LNCaP clone FGC (cell line): ENCODE results near the gene PACRG.

Experiments used
- DNase-seq: peaks from one replicate; pipeline ENCODE4 v3.0.0-alpha.2; 2011; ENCODE audit warnings: low read depth
- H3K4me3 ChIP-seq: 2 replicates; pipeline ENCODE4 v1.5.1; 2011; ENCODE audit warnings: mild to moderate bottlenecking, low read depth, low read length, control low read depth
- TF ChIP-seq, protein P1 (sequence below): IDR thresholded peaks from 2 replicates; pipeline ENCODE4 v1.5.1; 2012; ENCODE audit warnings: mild to moderate bottlenecking; ENCODE audit not compliant: control insufficient read depth, insufficient read depth; ENCODE audit errors: extremely low read depth

PACRG gene

DNA sequence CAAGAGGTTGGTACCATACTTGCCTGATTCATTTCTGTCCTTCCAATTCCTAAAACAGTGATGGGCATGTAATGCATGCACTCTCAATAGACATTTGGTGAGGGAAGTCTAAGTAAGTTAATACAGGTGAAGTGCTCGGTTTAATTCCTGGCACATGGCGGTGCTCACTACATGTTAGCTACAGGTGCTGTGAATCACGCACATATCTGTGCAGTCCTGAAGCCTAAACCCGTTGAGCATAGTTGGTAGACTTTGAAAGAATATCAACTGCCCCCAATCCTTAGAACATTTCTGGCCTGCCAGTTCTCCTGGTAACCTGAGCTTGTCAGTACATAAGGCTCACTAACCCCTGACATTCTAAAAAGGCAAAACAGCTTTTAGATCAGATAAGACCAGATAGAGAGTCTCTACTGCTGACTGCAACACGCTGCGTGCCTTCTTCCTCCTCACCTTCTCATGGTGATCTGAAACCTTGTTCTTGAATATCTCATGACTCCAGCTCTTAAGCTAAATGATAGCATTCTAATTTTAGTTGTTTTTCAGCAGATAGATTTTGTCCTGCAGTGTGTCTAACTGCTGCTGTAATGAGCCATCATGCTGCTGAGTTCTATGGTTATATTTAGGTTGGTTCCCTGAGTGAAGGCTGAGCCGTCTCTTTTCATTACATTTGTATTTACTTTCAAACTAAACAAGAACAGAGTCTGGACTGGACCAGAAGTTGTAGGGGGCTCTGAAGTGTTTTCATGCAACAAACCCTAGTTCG is 358.3 kb downstream of the PACRG start:
- DNase-seq = no peak
- H3K4me3 ChIP-seq = no peak overlapping the region
- TF ChIP-seq, protein P1, sequence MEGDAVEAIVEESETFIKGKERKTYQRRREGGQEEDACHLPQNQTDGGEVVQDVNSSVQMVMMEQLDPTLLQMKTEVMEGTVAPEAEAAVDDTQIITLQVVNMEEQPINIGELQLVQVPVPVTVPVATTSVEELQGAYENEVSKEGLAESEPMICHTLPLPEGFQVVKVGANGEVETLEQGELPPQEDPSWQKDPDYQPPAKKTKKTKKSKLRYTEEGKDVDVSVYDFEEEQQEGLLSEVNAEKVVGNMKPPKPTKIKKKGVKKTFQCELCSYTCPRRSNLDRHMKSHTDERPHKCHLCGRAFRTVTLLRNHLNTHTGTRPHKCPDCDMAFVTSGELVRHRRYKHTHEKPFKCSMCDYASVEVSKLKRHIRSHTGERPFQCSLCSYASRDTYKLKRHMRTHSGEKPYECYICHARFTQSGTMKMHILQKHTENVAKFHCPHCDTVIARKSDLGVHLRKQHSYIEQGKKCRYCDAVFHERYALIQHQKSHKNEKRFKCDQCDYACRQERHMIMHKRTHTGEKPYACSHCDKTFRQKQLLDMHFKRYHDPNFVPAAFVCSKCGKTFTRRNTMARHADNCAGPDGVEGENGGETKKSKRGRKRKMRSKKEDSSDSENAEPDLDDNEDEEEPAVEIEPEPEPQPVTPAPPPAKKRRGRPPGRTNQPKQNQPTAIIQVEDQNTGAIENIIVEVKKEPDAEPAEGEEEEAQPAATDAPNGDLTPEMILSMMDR = no peak

DNA sequence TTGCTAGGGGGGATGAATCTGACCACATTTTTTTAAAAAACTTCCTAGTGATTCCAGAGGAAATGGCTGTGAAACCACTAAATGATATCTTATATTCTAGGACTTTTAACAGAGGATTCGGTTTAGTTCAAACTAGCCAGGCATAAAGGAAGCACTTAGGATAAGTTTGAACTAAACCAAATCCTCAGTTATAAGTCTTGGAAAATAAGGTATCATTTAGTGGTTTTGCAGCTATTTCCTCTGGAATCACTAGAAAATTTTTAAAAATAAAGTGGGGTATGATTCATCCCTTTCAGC is 358.8 kb downstream of the PACRG start:
- no peak overlapping the region for H3K4me3 ChIP-seq
- DNase-seq = no peak
- TF ChIP-seq, protein P1 = no peak

DNA sequence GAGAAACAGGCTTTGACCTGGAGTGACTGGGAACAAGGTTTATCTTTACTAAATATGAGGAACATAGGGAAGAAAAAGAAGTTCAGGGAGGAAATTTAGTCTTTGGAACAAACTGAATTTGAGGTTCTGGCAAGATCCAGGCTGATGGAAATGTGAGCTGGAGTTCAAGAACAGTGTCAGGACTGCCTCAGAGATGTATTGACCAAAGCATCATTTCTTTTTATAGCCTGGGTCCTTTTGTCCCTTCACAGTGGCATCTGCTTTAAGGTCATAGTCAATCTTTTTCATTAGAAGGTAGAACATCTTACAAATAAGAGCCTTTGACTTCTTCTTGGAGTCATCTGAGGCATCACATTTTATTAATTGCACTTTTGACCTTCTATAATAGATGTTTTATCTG is 360.2 kb downstream of the PACRG start:
- TF ChIP-seq, protein P1 = no peak
- no peak for DNase-seq
- H3K4me3 ChIP-seq = no peak overlapping the region

DNA sequence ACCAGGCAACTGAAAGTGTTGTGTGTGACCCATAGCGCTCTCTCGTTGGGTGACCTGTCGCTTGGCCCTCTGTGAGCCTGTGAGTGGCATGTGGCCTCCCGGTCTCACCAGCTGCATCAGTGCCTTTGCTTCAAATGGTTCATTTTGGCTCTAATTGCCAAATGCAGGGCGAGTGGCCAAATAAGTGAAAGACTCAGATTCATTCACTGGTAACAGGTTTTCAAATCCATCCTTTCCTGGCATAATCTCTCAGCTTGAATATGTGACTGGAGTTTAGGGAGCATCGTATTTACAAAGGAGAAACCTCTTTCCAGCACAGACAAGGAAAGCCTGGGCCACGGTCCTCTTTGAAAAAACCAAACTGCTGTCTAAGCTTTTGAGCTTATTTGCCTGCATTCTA is 365.1 kb downstream of the PACRG start:
- no peak for DNase-seq
- no peak overlapping the region for H3K4me3 ChIP-seq
- TF ChIP-seq, protein P1 = no peak

DNA sequence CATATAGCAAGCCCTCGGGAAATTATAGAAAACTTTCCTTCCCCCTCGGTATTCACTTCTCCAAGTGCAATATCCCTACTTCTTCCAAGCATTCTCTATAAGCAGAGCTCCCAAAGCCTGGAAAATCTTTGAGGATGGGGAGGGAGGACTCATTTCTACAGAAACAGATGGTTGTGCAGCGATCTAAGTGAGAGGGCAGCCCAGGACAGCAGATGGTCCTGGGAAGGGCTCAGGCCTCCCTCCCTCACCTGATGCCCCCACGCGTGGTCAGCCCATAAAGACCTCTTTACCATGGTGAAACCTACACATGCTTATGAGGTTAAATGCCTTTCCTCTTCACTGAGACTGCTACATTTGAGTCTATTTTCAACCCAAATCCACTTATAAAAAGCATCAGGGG is 367.1 kb downstream of the PACRG start:
- no peak for DNase-seq
- no peak overlapping the region for H3K4me3 ChIP-seq
- TF ChIP-seq, protein P1 = no peak

DNA sequence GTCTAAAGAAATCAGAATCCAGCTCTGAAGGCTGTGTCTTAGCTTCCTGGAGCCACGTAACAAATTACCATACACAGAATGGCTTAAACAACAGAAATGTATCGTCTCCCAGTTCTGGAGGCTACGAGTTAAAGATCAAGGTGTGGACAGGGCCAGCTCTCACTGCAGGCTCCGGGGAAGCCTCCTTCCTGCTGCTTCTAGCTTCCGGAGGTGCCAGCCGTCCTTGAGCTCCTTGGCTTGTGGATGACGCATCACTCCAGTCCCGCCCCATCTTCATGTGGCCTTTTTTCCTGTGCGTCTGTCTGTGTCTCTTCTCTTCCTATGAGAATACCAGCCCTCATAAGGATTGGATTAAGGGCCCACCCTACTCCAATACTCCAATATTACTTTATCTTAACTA is 367.6 kb downstream of the PACRG start:
- TF ChIP-seq, protein P1 = no peak
- DNase-seq = no peak
- H3K4me3 ChIP-seq = no peak overlapping the region

DNA sequence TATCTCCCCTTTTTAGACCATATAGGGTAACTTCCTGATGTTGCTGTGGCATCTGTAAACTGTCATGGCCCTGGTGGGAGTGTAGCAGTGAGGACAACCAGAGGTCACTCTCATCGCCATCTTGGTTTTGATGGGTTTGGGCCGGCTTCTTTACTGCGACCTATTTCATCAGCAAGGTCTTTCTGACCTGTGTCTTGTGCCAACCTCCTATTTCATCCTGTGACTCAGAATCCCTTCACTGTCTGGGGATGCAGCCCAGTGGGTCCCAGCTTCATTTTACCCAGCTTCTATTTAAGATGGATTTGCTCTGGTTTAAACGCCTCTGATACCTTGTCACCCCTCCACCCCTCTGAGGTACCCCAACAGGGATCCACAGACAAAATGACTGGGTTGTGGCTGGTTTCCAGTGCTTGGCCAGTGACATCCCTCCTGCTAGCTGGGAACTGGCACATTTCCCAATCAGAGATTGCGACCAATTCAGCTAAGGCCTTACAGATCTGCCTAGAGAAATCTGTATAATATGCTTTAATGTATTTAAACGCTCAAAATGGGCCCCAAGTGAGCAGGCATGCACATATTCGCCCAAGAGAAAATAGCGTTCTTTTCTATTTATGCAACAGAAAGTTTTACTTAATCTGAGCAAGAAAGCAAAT is 371.2 kb downstream of the PACRG start:
- DNase-seq = no peak
- TF ChIP-seq, protein P1 = no peak
- no peak overlapping the region for H3K4me3 ChIP-seq
